B cell (primary cell): Measurements from ENCODE around the gene SERINC1. TPM values are rescaled to one million over a fixed set of nuclear protein-coding genes. Genes with fewer than 3 reads are reported as not detected.

Source experiments
- ATAC-seq: fragments of 200-7000 bp; cut with Tn5 transposase; one replicate; pipeline ENCODE4 v1.10.0; 2021; ENCODE audit warnings: low read depth, mild to moderate bottlenecking, moderate number of reproducible peaks, moderate library complexity
- CTCF ChIA-PET: fragments of 350-600 bp; sonication (Branson Sonifier 250); formaldehyde crosslinking; loops from one replicate; lab custom pipeline; 2021; ENCODE audit warnings: antibody characterized with exemption, inconsistent platforms; lab: Charles Lee
- POLR2A ChIA-PET: fragments of 350-600 bp; sonication (Branson Sonifier 250); formaldehyde crosslinking; loops from one replicate; lab custom pipeline; 2021; ENCODE audit warnings: antibody characterized with exemption; lab: Charles Lee
- DNase-seq: peaks from one replicate; pipeline ENCODE4 v3.0.0; 2013
- H2AFZ ChIP-seq: 2 replicates; pipeline ENCODE4 v1.6.1; 2012; ENCODE audit warnings: mild to moderate bottlenecking, low read depth, low read length; ENCODE audit not compliant: insufficient read depth, poor library complexity, severe bottlenecking
- H3K27ac ChIP-seq, 2 donors: 1 replicate in 1 of 2; 2 replicates in 1 of 2; pipeline ENCODE4 v1.5.1; 2012 to 2013; ENCODE audit warnings: low read length in 2 of 2, mild to moderate bottlenecking in 2 of 2, moderate library complexity in 1 of 2
- H3K27me3 ChIP-seq, 4 experiments: fragments of 200-600 bp in 1 of 4; sonication (generic) in 1 of 4; replicated peaks in 1 of 4; 1 replicate in 2 of 4; 2 replicates in 2 of 4; pipeline versions ENCODE4 v1.6.1 to v1.7.0; 2013 to 2016; ENCODE audit warnings: low read length in 3 of 4, mild to moderate bottlenecking in 2 of 4, mixed read lengths in 1 of 4, moderate library complexity in 1 of 4; ENCODE audit not compliant: insufficient read depth in 4 of 4, control insufficient read depth in 3 of 4; ENCODE audit errors: control extremely low read depth in 1 of 4
- H3K36me3 ChIP-seq, 2 experiments: replicated peaks in 1 of 2; 1 replicate in 1 of 2; 2 replicates in 1 of 2; pipeline versions ENCODE4 v1.6.1 to v1.7.1; 2013; ENCODE audit warnings: low read length in 1 of 2; ENCODE audit not compliant: insufficient read depth in 2 of 2, control insufficient read depth in 1 of 2; ENCODE audit errors: control extremely low read depth in 1 of 2, extremely low read depth in 1 of 2
- H3K4me1 ChIP-seq, 2 donors: fragments of 200-600 bp in 1 of 2; sonication (generic) in 1 of 2; 1 replicate in 1 of 2; 2 replicates in 1 of 2; pipeline versions ENCODE4 v1.5.1 to v1.6.1; 2013 to 2017; ENCODE audit warnings: low read length in 2 of 2; ENCODE audit not compliant: control insufficient read depth in 2 of 2, insufficient read depth in 2 of 2
- H3K4me2 ChIP-seq: replicated peaks from 2 replicates; pipeline ENCODE3; 2012; ENCODE audit warnings: mild to moderate bottlenecking, low read depth, low read length; ENCODE audit not compliant: poor library complexity, severe bottlenecking
- H3K4me3 ChIP-seq, 5 experiments: fragments of 200-600 bp in 1 of 5; sonication (generic) in 1 of 5; 1 replicate in 3 of 5; 2 replicates in 2 of 5; pipeline versions ENCODE4 v1.5.1 to v1.7.0; 2011 to 2016; ENCODE audit warnings: low read length in 4 of 5, mild to moderate bottlenecking in 4 of 5, low read depth in 2 of 5, control low read depth in 1 of 5, moderate library complexity in 1 of 5; ENCODE audit not compliant: insufficient read depth in 1 of 5; ENCODE audit errors: control extremely low read depth in 1 of 5, extremely low read depth in 1 of 5
- H3K79me2 ChIP-seq: fragments of 200-600 bp; sonication (generic); one replicate; pipeline ENCODE4 v1.6.0; 2016; ENCODE audit warnings: low read length; ENCODE audit not compliant: control insufficient read depth, insufficient read depth
- H3K9ac ChIP-seq: fragments of 200-600 bp; sonication (generic); 2 replicates; pipeline ENCODE4 v1.6.1; 2017; ENCODE audit warnings: mild to moderate bottlenecking, low read length, moderate library complexity
- H3K9me3 ChIP-seq, 3 donors: one replicate each; pipeline versions ENCODE4 v1.6.1 to v1.7.1; 2013; ENCODE audit warnings: low read length in 2 of 3; ENCODE audit not compliant: control insufficient read depth in 2 of 3, insufficient read depth in 1 of 3; ENCODE audit errors: control extremely low read depth in 1 of 3
- H4K20me1 ChIP-seq: 2 replicates; pipeline ENCODE4 v1.6.0; 2012; ENCODE audit warnings: mild to moderate bottlenecking, low read length; ENCODE audit not compliant: insufficient read depth, control insufficient read depth, poor library complexity, severe bottlenecking
- H3K27ac Mint-ChIP-seq: one replicate; pipeline ENCODE4 v1.8.0; 2021; ENCODE audit warnings: mixed read lengths
- H3K27me3 Mint-ChIP-seq: one replicate; pipeline ENCODE4 v1.8.0; 2021; ENCODE audit warnings: mixed read lengths
- H3K4me1 Mint-ChIP-seq: one replicate; pipeline ENCODE4 v1.8.0; 2021; ENCODE audit warnings: mixed read lengths
- H3K4me3 Mint-ChIP-seq: one replicate; pipeline ENCODE4 v1.8.0; 2021; ENCODE audit warnings: mixed read lengths
- H3K9me3 Mint-ChIP-seq: one replicate; pipeline ENCODE4 v1.8.0; 2022; ENCODE audit warnings: mixed read lengths; ENCODE audit not compliant: insufficient read depth
- EZH2 ChIP-seq: IDR thresholded peaks from 2 replicates; pipeline ENCODE4 v1.6.1; 2012; ENCODE audit warnings: borderline replicate concordance, low read depth, mild to moderate bottlenecking, moderate library complexity, low read length; ENCODE audit not compliant: insufficient read depth, poor library complexity, severe bottlenecking
- WGBS: methylation state at CpG from one replicate; pipeline ENCODE4 v1.1.5; 2013; ENCODE audit warnings: missing lambda C conversion rate; ENCODE audit not compliant: insufficient coverage; 5-methylcytosine and 5-hydroxymethylcytosine counted together
- intact Hi-C: fragments of 100-400 bp; cut with micrococcal nuclease; formaldehyde crosslinking; loops from one replicate; pipeline ENCODE4 v1.10.0; 2022
- polyA plus RNA-seq: library from polyadenylated mRNA; depleted of rRNA; stranded (reverse); fragments of >200 nt; gene quantifications from 2 replicates; pipeline ENCODE4 v1.2.3, GENCODE V29; 2012
- total RNA-seq, 2 donors: library from RNA; stranded (reverse); fragments of 120-200 nt in 1 of 2; gene quantifications; 1 replicate in 1 of 2; 2 replicates in 1 of 2; pipeline versions ENCODE4 v1.2.3 to v1.2.4, GENCODE V29; 2013 to 2022
- TF ChIP-seq, protein P1 (sequence below): fragments of 200-600 bp; IDR thresholded peaks from one replicate; pipeline ENCODE4 v1.8.0; 2022; ENCODE audit warnings: antibody characterized with exemption, mild to moderate bottlenecking

SERINC1 gene
- total and polyA plus RNA-seq, 2 donors (not counting 1 experiment from before 2014, with no cell fraction given), result 17.2 to 92.1 TPM

DNA sequence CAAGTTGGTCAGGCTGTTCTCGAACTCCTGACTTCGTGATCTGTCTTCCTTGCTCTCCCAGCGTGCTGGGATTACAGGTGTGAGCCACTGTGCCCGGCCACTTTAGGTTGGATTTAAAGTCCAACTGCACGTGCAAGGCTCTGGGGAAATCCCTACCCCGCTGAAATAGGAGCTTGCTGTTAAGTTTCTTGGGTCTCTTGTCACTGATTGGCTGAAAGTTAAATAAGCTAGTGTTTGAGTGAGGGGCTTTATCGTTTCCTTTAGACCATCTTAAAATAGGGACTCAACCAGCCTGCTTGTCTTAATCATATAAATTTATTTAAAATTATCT lies 11.1 kb upstream of the SERINC1 start:
- Histone ChIP-seq H3K27me3 (no peaks in the 10 kb centered on the region), H3K9me3 (peaks cover 0 to 5% (median 0%) of the 10 kb centered on the region in 3 donors), H3K4me1 (peaks cover 4% of the 10 kb centered on the region in 2 donors), H2AFZ (no peak overlapping the region), H3K36me3 (no peaks in the 10 kb centered on the region), H3K4me2 (no peak overlapping the region), H4K20me1 (no peaks in the 10 kb centered on the region), H3K27ac (no peak overlapping the region), H3K4me3 (no peak overlapping the region), H3K9ac (no peak overlapping the region), H3K79me2 (no peaks in the 10 kb centered on the region)
- CTCF ChIA-PET, result interaction anchor here (0.8 to 1.9 kb wide), 4 partner anchors 9 to 49 kb away, joined by 4 to 9 read pairs (median 4); no protein-coding TSS in a partner anchor
- DNase-seq (no peak), ATAC-seq (no peak)
- TF ChIP-seq, protein P1, sequence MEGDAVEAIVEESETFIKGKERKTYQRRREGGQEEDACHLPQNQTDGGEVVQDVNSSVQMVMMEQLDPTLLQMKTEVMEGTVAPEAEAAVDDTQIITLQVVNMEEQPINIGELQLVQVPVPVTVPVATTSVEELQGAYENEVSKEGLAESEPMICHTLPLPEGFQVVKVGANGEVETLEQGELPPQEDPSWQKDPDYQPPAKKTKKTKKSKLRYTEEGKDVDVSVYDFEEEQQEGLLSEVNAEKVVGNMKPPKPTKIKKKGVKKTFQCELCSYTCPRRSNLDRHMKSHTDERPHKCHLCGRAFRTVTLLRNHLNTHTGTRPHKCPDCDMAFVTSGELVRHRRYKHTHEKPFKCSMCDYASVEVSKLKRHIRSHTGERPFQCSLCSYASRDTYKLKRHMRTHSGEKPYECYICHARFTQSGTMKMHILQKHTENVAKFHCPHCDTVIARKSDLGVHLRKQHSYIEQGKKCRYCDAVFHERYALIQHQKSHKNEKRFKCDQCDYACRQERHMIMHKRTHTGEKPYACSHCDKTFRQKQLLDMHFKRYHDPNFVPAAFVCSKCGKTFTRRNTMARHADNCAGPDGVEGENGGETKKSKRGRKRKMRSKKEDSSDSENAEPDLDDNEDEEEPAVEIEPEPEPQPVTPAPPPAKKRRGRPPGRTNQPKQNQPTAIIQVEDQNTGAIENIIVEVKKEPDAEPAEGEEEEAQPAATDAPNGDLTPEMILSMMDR, result no peak
- no peak for TF ChIP-seq EZH2
- H3K9me3 Mint-ChIP-seq, result no peaks in the 10 kb centered on the region
- POLR2A ChIA-PET, result no interaction called here
- H3K27me3 Mint-ChIP-seq, result no peaks in the 10 kb centered on the region
- no peak overlapping the region for H3K4me3 Mint-ChIP-seq
- intact Hi-C loops, result no loop called here
- WGBS, result 96% methylated on average over 4 of the region's 7 CpGs
- no peak overlapping the region for H3K27ac Mint-ChIP-seq
- H3K4me1 Mint-ChIP-seq, result peaks cover 5% of the 10 kb centered on the region

DNA sequence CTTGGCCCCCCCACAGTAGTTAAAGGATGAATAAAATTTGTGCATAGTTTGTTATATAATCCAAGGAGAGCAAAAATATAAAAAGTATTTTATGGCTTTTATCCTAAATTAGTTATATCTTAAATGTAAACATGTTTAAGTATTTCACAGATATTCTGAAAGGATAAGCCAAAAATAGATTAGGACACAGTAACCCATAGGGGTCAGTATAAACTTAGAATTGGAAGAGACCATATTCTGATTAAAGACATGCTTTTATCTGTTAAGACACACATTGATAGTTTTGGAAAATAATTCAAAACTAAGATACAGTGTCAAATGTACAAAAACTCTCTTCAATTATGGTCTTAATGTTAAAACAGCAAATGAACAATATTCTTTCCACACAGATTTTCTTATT lies 4.5 kb upstream of the SERINC1 start:
- Histone ChIP-seq H3K27me3 (no peaks in the 10 kb centered on the region), H4K20me1 (no peaks in the 10 kb centered on the region), H2AFZ (no peak overlapping the region), H3K9me3 (no peaks in the 10 kb centered on the region), H3K79me2 (peaks cover 16% of the 10 kb centered on the region), H3K9ac (no peak overlapping the region), H3K27ac (no peak overlapping the region), H3K4me1 (peaks cover 3 to 5% of the 10 kb centered on the region in 2 donors), H3K4me3 (no peak overlapping the region), H3K4me2 (no peak overlapping the region), H3K36me3 (no peaks in the 10 kb centered on the region)
- H3K27ac Mint-ChIP-seq, result no peak overlapping the region
- no peak overlapping the region for H3K4me3 Mint-ChIP-seq
- H3K27me3 Mint-ChIP-seq, result no peaks in the 10 kb centered on the region
- H3K9me3 Mint-ChIP-seq, result no peaks in the 10 kb centered on the region
- H3K4me1 Mint-ChIP-seq, result peaks cover 6% of the 10 kb centered on the region
- ChIA-PET CTCF (interaction anchor here (2.9 kb wide), 1 partner anchor 54 kb away, joined by 17 read pairs; no protein-coding TSS in a partner anchor), POLR2A (no interaction called here)
- peak; percentile 41 for DNase-seq
- TF ChIP-seq, protein P1, result peak; percentile 76
- TF ChIP-seq EZH2, result no peak
- no peak for ATAC-seq
- intact Hi-C loops, result loop anchor here (1.0 to 10.0 kb wide), 3 partner anchors 17 to 249 kb away; no protein-coding TSS in a partner anchor
